G401.6 (cell line): ENCODE data around the gene DLGAP4.

Source experiments
- FAIRE-seq: peaks from 2 replicates; lab custom pipeline; 2012; peaks lifted over from hg19 to GRCh38; lab: Jason Lieb, UNC

DLGAP4 gene

GRCh38 chr20:36331209-36331608 is 25.1 kb downstream of the DLGAP4 start:
- FAIRE-seq: no peak

- FAIRE-seq: no peak
Measured at GRCh38 chr20:36333841-36334240, 27.7 kb downstream of the DLGAP4 start.

GRCh38 chr20:36334281-36335205 is 28.4 kb downstream of the DLGAP4 start:
- no peak for FAIRE-seq

GRCh38 chr20:36335206-36335870 is 29.2 kb downstream of the DLGAP4 start:
- no peak for FAIRE-seq

GRCh38 chr20:36336204-36336603 is 30.1 kb downstream of the DLGAP4 start:
- FAIRE-seq: no peak

- FAIRE-seq: no peak
Measured at GRCh38 chr20:36336954-36337704, 31.0 kb downstream of the DLGAP4 start.

GRCh38 chr20:36337886-36338285 is 31.7 kb downstream of the DLGAP4 start:
- FAIRE-seq: no peak

- FAIRE-seq: no peak
Measured at GRCh38 chr20:36339646-36340592, 33.8 kb downstream of the DLGAP4 start.

GRCh38 chr20:36340593-36340990 is 34.5 kb downstream of the DLGAP4 start:
- no peak for FAIRE-seq

GRCh38 chr20:36341331-36342020 is 35.3 kb downstream of the DLGAP4 start:
- no peak for FAIRE-seq

- no peak for FAIRE-seq
Measured at GRCh38 chr20:36342331-36343120, 36.4 kb downstream of the DLGAP4 start.

- no peak for FAIRE-seq
Measured at GRCh38 chr20:36343641-36344040, 37.5 kb downstream of the DLGAP4 start.

GRCh38 chr20:36344517-36345132 is 38.5 kb downstream of the DLGAP4 start:
- no peak for FAIRE-seq

- no peak for FAIRE-seq
Measured at GRCh38 chr20:36346256-36346655, 40.1 kb downstream of the DLGAP4 start.

- FAIRE-seq: no peak
Measured at GRCh38 chr20:36349384-36350170, 43.4 kb downstream of the DLGAP4 start.

GRCh38 chr20:36350439-36350838 is 44.3 kb downstream of the DLGAP4 start:
- no peak for FAIRE-seq

- FAIRE-seq: no peak
Measured at GRCh38 chr20:36351937-36352336, 45.8 kb downstream of the DLGAP4 start.

GRCh38 chr20:36352843-36353553 is 46.9 kb downstream of the DLGAP4 start:
- FAIRE-seq: no peak
